Measurements from ENCODE around the gene PIAS1. TPM values are rescaled to one million over a fixed set of nuclear protein-coding genes. Genes with fewer than 3 reads are reported as not detected.

PIAS1 gene
- total RNA-seq, 5 donors from 2014 or later (not counting 1 experiment from before 2014, with no cell fraction given): 63.7 to 96.5 (median 70.3) TPM

GRCh38 chr15:68207176-68207935, 153.2 kb downstream of the PIAS1 start:
- H3K27me3 Mint-ChIP-seq: no peaks in the 10 kb centered on the region
- H3K9me3 Mint-ChIP-seq: no peaks in the 10 kb centered on the region
- H3K27ac Mint-ChIP-seq: peak overlapping the region in 1 of 2 donors; percentile 22
- H3K36me3 ChIP-seq (ENCODE audit: control insufficient read depth in 2 of 2, extremely low read depth in 1 of 2, insufficient read depth in 1 of 2, low read length in 1 of 2): peaks cover 0 to 6% of the 10 kb centered on the region in 2 donors
- peaks cover 35 to 57% of the 10 kb centered on the region in 2 experiments for H3K4me1 ChIP-seq (ENCODE audit: control insufficient read depth in 1 of 2, extremely low read depth in 1 of 2, insufficient read depth in 2 of 2, low read length in 2 of 2)
- no peaks in the 10 kb centered on the region for H3K36me3 Mint-ChIP-seq
- no peaks in the 10 kb centered on the region for H3K27me3 ChIP-seq (replicated peaks in 1 of 2; ENCODE audit: control insufficient read depth in 2 of 2, extremely low read depth in 1 of 2, insufficient read depth in 2 of 2, low read length in 1 of 2)
- no peak overlapping the region for H3K4me3 ChIP-seq (ENCODE audit: control insufficient read depth in 1 of 2, extremely low read depth in 1 of 2, low read length in 1 of 2)
- H3K9me3 ChIP-seq: no peaks in the 10 kb centered on the region
- WGBS (ENCODE audit: insufficient coverage): 100% methylated on average over 3 of the region's 12 CpGs
- no peak for ATAC-seq (replicated peaks in 1 of 4)
- ChIA-PET POLR2A (no interaction called here), CTCF (no interaction called here)
- no peak overlapping the region for H3K4me3 Mint-ChIP-seq
- H3K27ac ChIP-seq (ENCODE audit: low read length): no peak overlapping the region
- no peak for DNase-seq
- H3K4me1 Mint-ChIP-seq: peaks cover 20 to 43% (median 28%) of the 10 kb centered on the region in 3 donors

- Histone ChIP-seq H3K4me3 (ENCODE audit: control insufficient read depth in 1 of 2, extremely low read depth in 1 of 2, low read length in 1 of 2) (no peak overlapping the region), H3K4me1 (ENCODE audit: control insufficient read depth in 1 of 2, extremely low read depth in 1 of 2, insufficient read depth in 2 of 2, low read length in 2 of 2) (peaks cover 35 to 57% of the 10 kb centered on the region in 2 experiments), H3K27me3 (replicated peaks in 1 of 2; ENCODE audit: control insufficient read depth in 2 of 2, extremely low read depth in 1 of 2, insufficient read depth in 2 of 2, low read length in 1 of 2) (no peaks in the 10 kb centered on the region), H3K27ac (ENCODE audit: low read length) (no peak overlapping the region), H3K36me3 (ENCODE audit: control insufficient read depth in 2 of 2, extremely low read depth in 1 of 2, insufficient read depth in 1 of 2, low read length in 1 of 2) (peaks cover 0 to 6% of the 10 kb centered on the region in 2 donors), H3K9me3 (no peaks in the 10 kb centered on the region)
- POLR2A ChIA-PET: no interaction called here
- WGBS (ENCODE audit: insufficient coverage): 95% methylated on average over 13 of the region's 16 CpGs
- CTCF ChIA-PET: no interaction called here
- H3K4me1 Mint-ChIP-seq: peaks cover 20 to 43% (median 28%) of the 10 kb centered on the region in 3 donors
- no peaks in the 10 kb centered on the region for H3K36me3 Mint-ChIP-seq
- H3K4me3 Mint-ChIP-seq: peak overlapping the region in 1 of 3 donors; percentile 45
- peak overlapping the region in 1 of 2 donors; percentile 28 for H3K27ac Mint-ChIP-seq
- DNase-seq (no peak), ATAC-seq (replicated peaks in 1 of 4) (no peak)
- no peaks in the 10 kb centered on the region for H3K9me3 Mint-ChIP-seq
- H3K27me3 Mint-ChIP-seq: no peaks in the 10 kb centered on the region
Measured at GRCh38 chr15:68208136-68208535, 154.0 kb downstream of the PIAS1 start.

GRCh38 chr15:68208636-68209240, 154.6 kb downstream of the PIAS1 start:
- Histone ChIP-seq H3K4me1 (ENCODE audit: control insufficient read depth in 1 of 2, extremely low read depth in 1 of 2, insufficient read depth in 2 of 2, low read length in 2 of 2) (peaks cover 35 to 57% of the 10 kb centered on the region in 2 experiments), H3K27me3 (replicated peaks in 1 of 2; ENCODE audit: control insufficient read depth in 2 of 2, extremely low read depth in 1 of 2, insufficient read depth in 2 of 2, low read length in 1 of 2) (no peaks in the 10 kb centered on the region), H3K4me3 (ENCODE audit: control insufficient read depth in 1 of 2, extremely low read depth in 1 of 2, low read length in 1 of 2) (no peak overlapping the region), H3K36me3 (ENCODE audit: control insufficient read depth in 2 of 2, extremely low read depth in 1 of 2, insufficient read depth in 1 of 2, low read length in 1 of 2) (peaks cover 0 to 6% of the 10 kb centered on the region in 2 donors), H3K27ac (ENCODE audit: low read length) (no peak overlapping the region), H3K9me3 (no peaks in the 10 kb centered on the region)
- DNase-seq (peak in 4 of 35 experiments; percentile 16 to 26 (median 22)), ATAC-seq (replicated peaks in 1 of 4) (peak in 2 of 4 experiments; percentile 47 to 48)
- Mint-ChIP-seq H3K4me1 (peaks cover 20 to 43% (median 28%) of the 10 kb centered on the region in 3 donors), H3K9me3 (no peaks in the 10 kb centered on the region), H3K4me3 (peak overlapping the region in 1 of 3 donors; percentile 40), H3K36me3 (no peaks in the 10 kb centered on the region), H3K27me3 (no peaks in the 10 kb centered on the region), H3K27ac (peak overlapping the region in 1 of 2 donors; percentile 73)
- WGBS (ENCODE audit: insufficient coverage): 39% methylated on average over 10 of the region's 13 CpGs
- CTCF ChIA-PET: interaction anchor here in 1 of 2 donors (0.6 kb wide), 1 partner anchor 15 kb away, joined by 3 read pairs; no protein-coding TSS in a partner anchor
- POLR2A ChIA-PET: no interaction called here

GRCh38 chr15:68209272-68209671, 155.2 kb downstream of the PIAS1 start:
- DNase-seq: no peak
- H3K4me1 Mint-ChIP-seq: peaks cover 20 to 43% (median 28%) of the 10 kb centered on the region in 3 donors
- ChIA-PET POLR2A (no interaction called here), CTCF (interaction anchor here in 1 of 2 donors (0.6 kb wide), 1 partner anchor 15 kb away, joined by 3 read pairs; no protein-coding TSS in a partner anchor)
- no peaks in the 10 kb centered on the region for H3K27me3 Mint-ChIP-seq
- H3K36me3 ChIP-seq (ENCODE audit: control insufficient read depth in 2 of 2, extremely low read depth in 1 of 2, insufficient read depth in 1 of 2, low read length in 1 of 2): peaks cover 0 to 6% of the 10 kb centered on the region in 2 donors
- peaks cover 35 to 57% of the 10 kb centered on the region in 2 experiments for H3K4me1 ChIP-seq (ENCODE audit: control insufficient read depth in 1 of 2, extremely low read depth in 1 of 2, insufficient read depth in 2 of 2, low read length in 2 of 2)
- no peaks in the 10 kb centered on the region for H3K9me3 ChIP-seq
- no peaks in the 10 kb centered on the region for H3K9me3 Mint-ChIP-seq
- H3K4me3 ChIP-seq (ENCODE audit: control insufficient read depth in 1 of 2, extremely low read depth in 1 of 2, low read length in 1 of 2): no peak overlapping the region
- H3K4me3 Mint-ChIP-seq: peak overlapping the region in 1 of 3 donors; percentile 34
- 86% methylated on average over 3 of the region's 7 CpGs for WGBS (ENCODE audit: insufficient coverage)
- no peak overlapping the region for H3K27ac Mint-ChIP-seq
- H3K27ac ChIP-seq (ENCODE audit: low read length): peak overlapping the region; percentile 12
- no peaks in the 10 kb centered on the region for H3K27me3 ChIP-seq (replicated peaks in 1 of 2; ENCODE audit: control insufficient read depth in 2 of 2, extremely low read depth in 1 of 2, insufficient read depth in 2 of 2, low read length in 1 of 2)
- ATAC-seq (replicated peaks in 1 of 4): no peak
- H3K36me3 Mint-ChIP-seq: no peaks in the 10 kb centered on the region

GRCh38 chr15:68209735-68210408, 155.8 kb downstream of the PIAS1 start:
- Mint-ChIP-seq H3K36me3 (no peaks in the 10 kb centered on the region), H3K4me1 (peaks cover 20 to 40% (median 26%) of the 10 kb centered on the region in 3 donors), H3K9me3 (no peaks in the 10 kb centered on the region), H3K27me3 (no peaks in the 10 kb centered on the region), H3K27ac (peak overlapping the region; percentile 20 to 79), H3K4me3 (peak overlapping the region in 1 of 3 donors; percentile 34)
- Histone ChIP-seq H3K27me3 (replicated peaks in 1 of 2; ENCODE audit: control insufficient read depth in 2 of 2, extremely low read depth in 1 of 2, insufficient read depth in 2 of 2, low read length in 1 of 2) (no peaks in the 10 kb centered on the region), H3K9me3 (no peaks in the 10 kb centered on the region), H3K4me1 (ENCODE audit: control insufficient read depth in 1 of 2, extremely low read depth in 1 of 2, insufficient read depth in 2 of 2, low read length in 2 of 2) (peaks cover 30 to 57% of the 10 kb centered on the region in 2 experiments), H3K36me3 (ENCODE audit: control insufficient read depth in 2 of 2, extremely low read depth in 1 of 2, insufficient read depth in 1 of 2, low read length in 1 of 2) (peaks cover 0 to 6% of the 10 kb centered on the region in 2 donors), H3K27ac (ENCODE audit: low read length) (no peak overlapping the region), H3K4me3 (ENCODE audit: control insufficient read depth in 1 of 2, extremely low read depth in 1 of 2, low read length in 1 of 2) (no peak overlapping the region)
- CTCF ChIA-PET: no interaction called here
- WGBS (ENCODE audit: insufficient coverage): 47% methylated on average over 5 of the region's 13 CpGs
- ATAC-seq (replicated peaks in 1 of 4) (peak; percentile 59 to 65 (median 62)), DNase-seq (peak in 7 of 35 experiments; percentile 15 to 40 (median 21))
- POLR2A ChIA-PET: no interaction called here

- ATAC-seq (replicated peaks in 1 of 4) (no peak), DNase-seq (no peak)
- ChIA-PET POLR2A (no interaction called here), CTCF (no interaction called here)
- peaks cover 20 to 39% (median 26%) of the 10 kb centered on the region in 3 donors for H3K4me1 Mint-ChIP-seq
- peaks cover 0 to 6% of the 10 kb centered on the region in 2 donors for H3K36me3 ChIP-seq (ENCODE audit: control insufficient read depth in 2 of 2, extremely low read depth in 1 of 2, insufficient read depth in 1 of 2, low read length in 1 of 2)
- no peaks in the 10 kb centered on the region for H3K9me3 ChIP-seq
- H3K27me3 Mint-ChIP-seq: no peaks in the 10 kb centered on the region
- no peaks in the 10 kb centered on the region for H3K27me3 ChIP-seq (replicated peaks in 1 of 2; ENCODE audit: control insufficient read depth in 2 of 2, extremely low read depth in 1 of 2, insufficient read depth in 2 of 2, low read length in 1 of 2)
- H3K9me3 Mint-ChIP-seq: no peaks in the 10 kb centered on the region
- H3K4me3 ChIP-seq (ENCODE audit: control insufficient read depth in 1 of 2, extremely low read depth in 1 of 2, low read length in 1 of 2): no peak overlapping the region
- 100% methylated on average over 1 of the region's 9 CpGs for whole genome bisulfite sequencing (ENCODE audit: insufficient coverage)
- peaks cover 30 to 53% of the 10 kb centered on the region in 2 experiments for H3K4me1 ChIP-seq (ENCODE audit: control insufficient read depth in 1 of 2, extremely low read depth in 1 of 2, insufficient read depth in 2 of 2, low read length in 2 of 2)
- H3K27ac Mint-ChIP-seq: no peak overlapping the region
- no peak overlapping the region for H3K4me3 Mint-ChIP-seq
- H3K27ac ChIP-seq (ENCODE audit: low read length): no peak overlapping the region
- no peaks in the 10 kb centered on the region for H3K36me3 Mint-ChIP-seq
Measured at GRCh38 chr15:68210409-68210756, 156.3 kb downstream of the PIAS1 start.
